HUDEP-2 (cell line): Measurements from ENCODE around the gene ZMIZ1.

Source experiments
- DNase-seq, 76 experiments: peaks; one replicate each; lab custom pipeline; 2025; ENCODE audit not compliant: unreplicated experiment in 76 of 76; lab: John Stamatoyannopoulos, UW

Gene ZMIZ1

GRCh38 chr10:79096514-79096913 lies 27.7 kb downstream of the ZMIZ1 start:
- no peak for DNase-seq

GRCh38 chr10:79097021-79097872 lies 28.5 kb downstream of the ZMIZ1 start:
- no peak for DNase-seq

- no peak for DNase-seq
Observed at GRCh38 chr10:79098061-79098460, 29.3 kb downstream of the ZMIZ1 start.

- no peak for DNase-seq
Observed at GRCh38 chr10:79098596-79099015, 29.8 kb downstream of the ZMIZ1 start.

- no peak for DNase-seq
Observed at GRCh38 chr10:79099898-79100448, 31.2 kb downstream of the ZMIZ1 start.

GRCh38 chr10:79100771-79101170 lies 32.0 kb downstream of the ZMIZ1 start:
- DNase-seq, result no peak

- no peak for DNase-seq
Observed at GRCh38 chr10:79101560-79102497, 33.1 kb downstream of the ZMIZ1 start.

- DNase-seq, result no peak
Observed at GRCh38 chr10:79102498-79102874, 33.7 kb downstream of the ZMIZ1 start.

- no peak for DNase-seq
Observed at GRCh38 chr10:79103129-79103528, 34.4 kb downstream of the ZMIZ1 start.

- DNase-seq, result no peak
Observed at GRCh38 chr10:79103585-79103984, 34.8 kb downstream of the ZMIZ1 start.

- no peak for DNase-seq
Observed at GRCh38 chr10:79105150-79105739, 36.5 kb downstream of the ZMIZ1 start.

- DNase-seq, result no peak
Observed at GRCh38 chr10:79105818-79106217, 37.1 kb downstream of the ZMIZ1 start.

GRCh38 chr10:79106256-79107050 lies 37.7 kb downstream of the ZMIZ1 start:
- no peak for DNase-seq

- no peak for DNase-seq
Observed at GRCh38 chr10:79107736-79108264, 39.0 kb downstream of the ZMIZ1 start.

GRCh38 chr10:79108728-79109127 lies 40.0 kb downstream of the ZMIZ1 start:
- DNase-seq, result no peak

GRCh38 chr10:79111427-79111826 lies 42.7 kb downstream of the ZMIZ1 start:
- no peak for DNase-seq

GRCh38 chr10:79111846-79112614 lies 43.3 kb downstream of the ZMIZ1 start:
- DNase-seq, result no peak

GRCh38 chr10:79112881-79113431 lies 44.2 kb downstream of the ZMIZ1 start:
- no peak for DNase-seq

- DNase-seq, result no peak
Observed at GRCh38 chr10:79113827-79114226, 45.1 kb downstream of the ZMIZ1 start.
